HCT116 (cell line): Measurements from ENCODE around the gene CARNS1. TPM values are rescaled to one million over a fixed set of nuclear protein-coding genes. Genes with fewer than 3 reads are reported as not detected.

Source experiments
- ATAC-seq: fragments of 200-7000 bp; cut with Tn5 transposase; 2 replicates; pipeline ENCODE4 v1.9.1; 2020; ENCODE audit warnings: mild to moderate bottlenecking, moderate library complexity
- BruUV-seq: library from RNA; stranded (reverse); fragments of 400-500 nt; replicated peaks from 2 replicates; lab custom pipeline; 2021; lab: Mats Ljungman, UMichigan
- CTCF ChIA-PET: fragments of 300-600 bp; sonication (Branson Sonifier 250); formaldehyde crosslinking; loops from one replicate; lab custom pipeline; 2021; ENCODE audit warnings: antibody characterized with exemption; lab: Charles Lee
- POLR2A ChIA-PET: fragments of 300-600, 350-600 bp; sonication (Branson Sonifier 250); formaldehyde crosslinking; loops from one replicate; lab custom pipeline; 2021; ENCODE audit warnings: antibody characterized with exemption; lab: Charles Lee
- RAD21 ChIA-PET, 2 experiments: fragments of 300-600 bp; sonication (Branson Sonifier 250); formaldehyde crosslinking; loops; one replicate each; lab custom pipeline; 2023; ENCODE audit warnings: low total read pairs in 2 of 2; ENCODE audit not compliant: uncharacterized antibody in 2 of 2, unreplicated experiment in 2 of 2, low non-redundant PET in 1 of 2; lab: Charles Lee
- DNase-seq: peaks from one replicate; pipeline ENCODE4 v3.0.0-alpha.2; 2010; ENCODE audit warnings: low read depth, low spot score
- H2AFZ ChIP-seq: fragments of 200-600 bp; shearing (Covaris generic), sonication (generic); 2 replicates; pipeline ENCODE4 v1.6.1; 2017; ENCODE audit warnings: low read depth, mixed run types, mixed read lengths, antibody characterized with exemption, low read length; ENCODE audit not compliant: poor library complexity, severe bottlenecking
- H3K27ac ChIP-seq: 2 replicates; pipeline ENCODE4 v1.5.1; 2012; ENCODE audit warnings: low read depth, low read length
- H3K27me3 ChIP-seq: fragments of 200-600 bp; sonication (generic); 2 replicates; pipeline ENCODE4 v1.6.1; 2016; ENCODE audit warnings: mixed run types, low read length, mixed read lengths; ENCODE audit not compliant: insufficient read depth
- H3K36me3 ChIP-seq, 2 experiments: fragments of 200-500 bp in 1 of 2; fragments of 200-600 bp in 1 of 2; sonication (Bioruptor generic) in 1 of 2; sonication (generic) in 1 of 2; 2 replicates each; pipeline versions ENCODE4 v1.5.1 to v1.6.1; 2014 to 2016; ENCODE audit warnings: low read length in 2 of 2, inconsistent platforms in 1 of 2, mixed read lengths in 1 of 2, mixed run types in 1 of 2; ENCODE audit not compliant: insufficient read depth in 2 of 2, control insufficient read depth in 1 of 2
- H3K4me1 ChIP-seq, 2 experiments: fragments of 200-600 bp in 1 of 2; sonication (generic) in 1 of 2; 2 replicates each; pipeline versions ENCODE4 v1.5.1 to v1.6.1; 2012 to 2017; ENCODE audit warnings: low read length in 2 of 2, inconsistent platforms in 1 of 2, mild to moderate bottlenecking in 1 of 2, mixed read lengths in 1 of 2, mixed run types in 1 of 2, moderate library complexity in 1 of 2; ENCODE audit not compliant: insufficient read depth in 2 of 2, control insufficient read depth in 1 of 2
- H3K4me2 ChIP-seq: fragments of 200-600 bp; sonication (generic); 2 replicates; pipeline ENCODE4 v1.6.1; 2017; ENCODE audit warnings: mixed run types, low read length, mixed read lengths
- H3K4me3 ChIP-seq, 2 experiments: fragments of 200-600 bp in 1 of 2; sonication (generic) in 1 of 2; replicated peaks in 1 of 2; 2 replicates each; pipeline ENCODE4 v1.5.1; 2011 to 2016; ENCODE audit warnings: low read length in 2 of 2, control low read depth in 1 of 2, low read depth in 1 of 2, mild to moderate bottlenecking in 1 of 2, mixed read lengths in 1 of 2, mixed run types in 1 of 2
- H3K79me2 ChIP-seq: fragments of 200-600 bp; sonication (generic); 2 replicates; pipeline ENCODE4 v1.6.1; 2017; ENCODE audit warnings: mild to moderate bottlenecking, mixed run types, low read length, moderate library complexity, mixed read lengths; ENCODE audit not compliant: insufficient read depth
- H3K9ac ChIP-seq: fragments of 200-600 bp; sonication (generic); 2 replicates; pipeline ENCODE4 v1.6.1; 2016; ENCODE audit warnings: low read length, mixed read lengths
- H3K9me2 ChIP-seq: fragments of 200-600 bp; sonication (generic), shearing (Covaris generic); 2 replicates; pipeline ENCODE4 v1.6.1; 2017; ENCODE audit warnings: mixed run types, mild to moderate bottlenecking, moderate library complexity; ENCODE audit not compliant: insufficient read depth
- H3K9me3 ChIP-seq, 2 experiments: fragments of 200-500 bp in 1 of 2; fragments of 200-600 bp in 1 of 2; sonication (Bioruptor generic) in 1 of 2; sonication (generic) in 1 of 2; 2 replicates each; pipeline ENCODE4 v1.6.1; 2014 to 2017; ENCODE audit warnings: low read length in 2 of 2, mixed read lengths in 2 of 2, inconsistent platforms in 1 of 2, low read depth in 1 of 2, mild to moderate bottlenecking in 1 of 2, mixed run types in 1 of 2, moderate library complexity in 1 of 2; ENCODE audit not compliant: control insufficient read depth in 1 of 2, insufficient read depth in 1 of 2
- H4K20me1 ChIP-seq: fragments of 200-600 bp; sonication (generic), shearing (Covaris generic); 2 replicates; pipeline ENCODE4 v1.6.1; 2017; ENCODE audit warnings: mixed run types, mild to moderate bottlenecking, moderate library complexity; ENCODE audit not compliant: insufficient read depth
- CBX3 ChIP-seq: IDR thresholded peaks from 2 replicates; pipeline ENCODE4 v1.6.1; 2012; ENCODE audit warnings: low read depth
- CEBPB ChIP-seq: IDR thresholded peaks from 2 replicates; pipeline ENCODE4 v1.6.1; 2012; ENCODE audit warnings: low read depth
- EGR1 ChIP-seq: IDR thresholded peaks from 2 replicates; pipeline ENCODE4 v1.6.1; 2012; ENCODE audit warnings: low read depth
- POLR2AphosphoS5 ChIP-seq: IDR thresholded peaks from 2 replicates; pipeline ENCODE4 v1.6.1; 2011; ENCODE audit warnings: mild to moderate bottlenecking, low read depth, low read length, moderate library complexity
- RAD21 ChIP-seq: IDR thresholded peaks from 2 replicates; pipeline ENCODE4 v1.6.1; 2012; ENCODE audit warnings: low read depth, mild to moderate bottlenecking
- SRF ChIP-seq: IDR thresholded peaks from 2 replicates; pipeline ENCODE4 v1.6.1; 2012; ENCODE audit warnings: low read depth
- TCF7L2 ChIP-seq: IDR thresholded peaks from 2 replicates; pipeline ENCODE4 v1.7.0; 2011; ENCODE audit warnings: borderline replicate concordance, inconsistent platforms; ENCODE audit not compliant: insufficient read depth, insufficient read length; ENCODE audit errors: extremely low read depth
- intact Hi-C: fragments of 100-400 bp; cut with micrococcal nuclease; formaldehyde crosslinking; loops from 2 replicates; pipeline ENCODE4 v1.10.0; 2022
- total RNA-seq: library from RNA; stranded (reverse); gene quantifications from one replicate; pipeline ENCODE4 v1.2.1, GENCODE V29; 2021; ENCODE audit not compliant: unreplicated experiment
- TF ChIP-seq, protein P1 (sequence below): IDR thresholded peaks from 2 replicates; pipeline ENCODE4 v1.6.1; 2011; ENCODE audit warnings: mild to moderate bottlenecking, low read length, moderate library complexity; ENCODE audit not compliant: insufficient replicate concordance; ENCODE audit errors: extremely low read depth

Gene CARNS1
- total RNA-seq, 1 experiment from 2014 or later = 1.0 TPM

DNA sequence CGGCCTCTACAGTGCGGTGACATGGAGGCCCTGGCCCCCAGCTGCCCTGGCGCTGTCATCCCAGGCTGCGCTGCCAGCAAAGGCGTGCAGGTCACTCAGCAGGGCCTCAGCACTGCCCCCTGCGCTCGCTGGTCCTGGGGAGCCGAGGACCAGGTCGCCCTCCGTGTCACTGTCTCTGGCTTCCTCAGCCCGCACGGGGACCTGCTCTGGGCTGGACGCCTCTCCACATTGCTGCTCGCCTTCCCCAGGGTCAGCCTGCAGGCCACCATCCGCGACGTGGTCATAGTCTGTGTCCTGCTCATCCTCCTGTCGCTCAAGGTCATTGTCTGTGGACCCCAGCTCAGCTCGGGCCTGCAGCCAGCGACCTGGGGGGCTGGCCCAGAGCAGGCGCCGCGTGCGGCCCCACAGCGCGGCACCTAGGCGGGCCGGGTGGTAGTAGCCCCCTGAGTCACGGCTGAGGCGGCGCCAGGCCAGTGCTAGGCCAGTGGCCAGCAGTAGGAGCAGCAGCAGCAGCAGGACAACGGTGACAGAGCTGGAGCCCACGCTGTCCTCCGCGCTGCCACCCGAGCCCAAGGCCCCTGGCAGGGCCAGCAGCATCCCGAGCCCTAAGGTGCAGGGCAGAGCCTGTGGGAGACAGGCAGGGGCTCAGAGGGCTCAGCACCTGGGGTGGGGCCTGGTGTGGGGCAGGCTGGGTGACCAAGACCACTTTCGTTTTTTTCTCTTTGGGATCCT, 20.4 kb downstream of the CARNS1 start:
- ChIA-PET POLR2A (no interaction called here), CTCF (no interaction called here)

More for the DNA sequence above, 20.4 kb downstream of the CARNS1 start:
- no TSS peak for BruUV-seq
- no peaks in the 10 kb centered on the region for H3K27me3 ChIP-seq
- intact Hi-C loops = no loop called here
- H3K36me3 ChIP-seq = peaks cover 10 to 13% of the 10 kb centered on the region in 2 experiments; a peak in 3 of 4 replicates
- H3K4me3 ChIP-seq = no peak overlapping the region
- no peaks in the 10 kb centered on the region for H3K9me3 ChIP-seq
- peaks cover 4% of the 10 kb centered on the region; the same call in 1 of the 2 replicates for H3K79me2 ChIP-seq
- TF ChIP-seq RAD21 = no peak
- TF ChIP-seq, protein P1, sequence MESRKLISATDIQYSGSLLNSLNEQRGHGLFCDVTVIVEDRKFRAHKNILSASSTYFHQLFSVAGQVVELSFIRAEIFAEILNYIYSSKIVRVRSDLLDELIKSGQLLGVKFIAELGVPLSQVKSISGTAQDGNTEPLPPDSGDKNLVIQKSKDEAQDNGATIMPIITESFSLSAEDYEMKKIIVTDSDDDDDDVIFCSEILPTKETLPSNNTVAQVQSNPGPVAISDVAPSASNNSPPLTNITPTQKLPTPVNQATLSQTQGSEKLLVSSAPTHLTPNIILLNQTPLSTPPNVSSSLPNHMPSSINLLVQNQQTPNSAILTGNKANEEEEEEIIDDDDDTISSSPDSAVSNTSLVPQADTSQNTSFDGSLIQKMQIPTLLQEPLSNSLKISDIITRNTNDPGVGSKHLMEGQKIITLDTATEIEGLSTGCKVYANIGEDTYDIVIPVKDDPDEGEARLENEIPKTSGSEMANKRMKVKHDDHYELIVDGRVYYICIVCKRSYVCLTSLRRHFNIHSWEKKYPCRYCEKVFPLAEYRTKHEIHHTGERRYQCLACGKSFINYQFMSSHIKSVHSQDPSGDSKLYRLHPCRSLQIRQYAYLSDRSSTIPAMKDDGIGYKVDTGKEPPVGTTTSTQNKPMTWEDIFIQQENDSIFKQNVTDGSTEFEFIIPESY = no peak
- TF ChIP-seq TCF7L2 = no peak
- TF ChIP-seq SRF = no peak
- no peak for TF ChIP-seq CEBPB
- TF ChIP-seq POLR2AphosphoS5 = no peak
- TF ChIP-seq CBX3 = no peak
- TF ChIP-seq EGR1 = no peak
- RAD21 ChIA-PET = no interaction called here
- no peak for DNase-seq
- no peak for ATAC-seq
- no peaks in the 10 kb centered on the region for H4K20me1 ChIP-seq
- peaks cover 0 to 16% of the 10 kb centered on the region in 2 experiments; a peak in 3 of 4 replicates for H3K4me1 ChIP-seq
- H3K9me2 ChIP-seq = no peaks in the 10 kb centered on the region
- peak overlapping the region; percentile 1; the same call in 1 of the 2 replicates for H3K27ac ChIP-seq
- no peak overlapping the region for H3K4me2 ChIP-seq
- no peak overlapping the region for H3K9ac ChIP-seq
- no peak overlapping the region for H2AFZ ChIP-seq
